GM18505 (cell line): ENCODE data around the gene JAM2.
"Not testable (repeated sequence)": the region's sequence is repeated elsewhere in the genome, so short reads cannot be mapped to it uniquely, and the experiment has no call there.

Source experiments
- ATAC-seq: cut with Tn5 transposase; IDR thresholded peaks from one replicate; pipeline ENCODE4 v1.9.1; 2021; ENCODE audit not compliant: unreplicated experiment
- POLR2A ChIP-seq: IDR thresholded peaks from 4 replicates; pipeline ENCODE4 v1.6.1; 2011; ENCODE audit warnings: borderline replicate concordance; ENCODE audit not compliant: insufficient read depth, insufficient read length; ENCODE audit errors: extremely low read depth

JAM2 gene

DNA sequence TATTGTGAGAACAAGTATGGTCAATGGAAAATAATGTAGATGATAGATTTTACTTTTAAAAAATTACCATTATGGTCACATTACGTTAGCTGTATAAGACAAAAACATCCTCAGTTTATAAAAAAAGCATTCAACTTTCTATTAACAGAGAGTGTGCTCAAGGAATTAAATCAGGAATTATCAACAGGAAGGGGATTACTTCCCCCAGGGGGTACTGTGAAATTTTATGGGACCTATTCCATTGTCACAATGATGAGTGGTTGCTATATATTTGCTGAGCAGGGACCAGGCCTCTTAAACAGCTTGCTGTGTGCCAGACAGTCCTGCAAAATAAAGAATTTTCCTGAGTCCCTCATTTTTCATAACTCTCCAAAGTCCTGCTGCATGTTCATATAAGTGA, 21.2 kb downstream of the JAM2 start:
- ATAC-seq: no peak
- no peak for TF ChIP-seq POLR2A

DNA sequence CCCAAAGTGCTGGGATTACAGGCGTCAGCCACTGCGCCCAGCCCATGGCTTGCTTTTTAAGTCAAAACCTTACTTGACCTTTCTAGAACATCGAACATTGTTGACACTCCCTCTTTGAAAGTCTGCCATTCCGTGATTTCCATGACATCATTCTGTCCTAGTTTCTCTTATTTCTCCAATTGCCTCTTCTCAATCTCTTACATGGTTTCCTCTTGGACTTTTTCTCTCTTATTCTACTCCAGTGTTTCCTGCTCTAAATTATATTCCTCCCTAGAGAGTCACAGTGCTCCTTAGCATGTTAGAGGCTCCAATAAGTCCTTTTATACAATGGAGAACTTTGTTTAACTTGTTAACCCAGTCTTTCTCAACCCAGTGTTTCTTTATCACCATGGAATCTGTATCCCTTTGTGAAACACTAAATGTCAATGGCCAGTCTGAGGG, 25.5 kb downstream of the JAM2 start:
- TF ChIP-seq POLR2A: no peak
- no peak for ATAC-seq

DNA sequence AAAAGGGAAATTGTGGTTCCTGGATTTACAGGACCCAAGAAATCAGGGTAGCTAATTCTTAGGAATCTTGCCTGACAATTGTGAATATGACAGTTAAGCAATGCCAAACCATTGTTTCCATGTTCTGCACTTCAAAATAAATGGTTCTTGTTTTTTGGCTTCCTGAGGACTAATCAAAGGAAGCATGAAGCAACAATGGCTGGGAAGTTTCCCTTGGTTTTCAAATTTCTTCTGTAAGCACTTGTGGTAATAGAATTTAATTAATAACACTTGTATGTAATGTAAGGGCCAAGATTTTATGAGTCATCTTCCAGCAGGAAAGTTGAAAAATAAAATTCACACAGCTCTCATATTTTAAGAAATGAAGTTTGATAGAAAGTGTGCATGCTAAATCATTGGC, 31.7 kb downstream of the JAM2 start:
- ATAC-seq: no peak
- TF ChIP-seq POLR2A: no peak

- no peak for TF ChIP-seq POLR2A
- ATAC-seq: no peak
These were observed 37.4 kb downstream of the JAM2 start for GRCh38 chr21:25676451-25676850.

DNA sequence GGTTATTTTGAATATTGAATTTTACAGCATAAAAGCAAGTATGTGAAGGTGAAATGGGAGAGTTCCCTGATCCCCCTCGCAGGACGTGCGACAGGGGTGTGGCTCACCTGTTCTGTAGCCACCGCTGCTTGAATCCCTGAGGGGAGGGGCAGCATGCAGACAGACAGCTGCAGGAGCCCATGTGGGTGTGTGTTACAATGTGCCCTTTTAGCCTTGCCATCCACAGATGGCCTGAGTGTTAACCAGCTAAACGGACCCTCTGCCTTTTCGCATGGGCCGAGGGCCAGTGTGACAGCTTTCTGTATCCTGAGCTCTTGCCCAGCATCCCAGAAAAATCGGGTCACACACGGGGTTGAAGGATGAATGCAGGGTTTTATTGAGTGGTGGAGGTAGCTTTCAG, 43.3 kb downstream of the JAM2 start:
- no peak for TF ChIP-seq POLR2A
- no peak for ATAC-seq

DNA sequence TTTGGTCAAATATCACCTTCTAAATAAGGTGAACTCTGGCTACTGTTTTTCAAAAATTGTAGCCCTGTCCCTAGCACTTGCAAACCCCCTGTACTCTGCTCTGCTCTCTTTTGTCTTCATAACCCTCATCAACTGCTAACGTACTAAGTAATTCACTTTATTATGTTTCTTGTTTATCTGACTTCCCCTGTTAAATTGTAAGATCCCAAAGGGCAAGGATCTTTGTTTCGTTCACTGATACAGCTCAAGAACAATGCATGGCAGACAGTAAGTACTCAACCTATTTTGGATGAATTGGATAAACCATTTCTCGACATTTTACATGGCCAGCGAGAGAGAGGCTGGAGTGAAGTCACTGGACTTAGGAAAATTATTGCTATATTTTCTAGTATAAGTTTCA, 48.7 kb downstream of the JAM2 start:
- ATAC-seq: no peak
- no peak for TF ChIP-seq POLR2A

- TF ChIP-seq POLR2A: no peak
- no peak for ATAC-seq
These were observed 49.5 kb downstream of the JAM2 start for GRCh38 chr21:25688275-25689155.

- no peak for ATAC-seq
- no peak for TF ChIP-seq POLR2A
These were observed 50.2 kb downstream of the JAM2 start for GRCh38 chr21:25689226-25689625.

DNA sequence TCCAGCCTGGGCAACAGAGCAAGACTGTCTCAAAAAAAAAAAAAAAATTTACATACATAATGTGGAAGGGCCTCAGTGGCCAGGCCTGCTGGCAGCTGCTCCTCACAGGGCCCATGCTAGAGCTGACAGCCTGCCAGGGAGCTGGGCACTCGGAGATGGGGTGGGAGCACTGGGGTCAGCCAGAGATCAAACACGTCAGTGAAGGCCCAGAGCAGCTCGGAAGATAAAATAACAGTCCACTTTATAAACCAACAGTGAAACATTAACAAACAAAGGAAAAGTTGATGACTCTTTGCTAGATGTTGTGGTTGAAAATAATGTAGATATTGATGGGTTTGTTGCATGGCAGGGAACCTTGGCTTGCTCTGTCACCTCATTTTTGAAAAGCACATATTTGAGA, 52.9 kb downstream of the JAM2 start:
- no peak for ATAC-seq
- TF ChIP-seq POLR2A: no peak

DNA sequence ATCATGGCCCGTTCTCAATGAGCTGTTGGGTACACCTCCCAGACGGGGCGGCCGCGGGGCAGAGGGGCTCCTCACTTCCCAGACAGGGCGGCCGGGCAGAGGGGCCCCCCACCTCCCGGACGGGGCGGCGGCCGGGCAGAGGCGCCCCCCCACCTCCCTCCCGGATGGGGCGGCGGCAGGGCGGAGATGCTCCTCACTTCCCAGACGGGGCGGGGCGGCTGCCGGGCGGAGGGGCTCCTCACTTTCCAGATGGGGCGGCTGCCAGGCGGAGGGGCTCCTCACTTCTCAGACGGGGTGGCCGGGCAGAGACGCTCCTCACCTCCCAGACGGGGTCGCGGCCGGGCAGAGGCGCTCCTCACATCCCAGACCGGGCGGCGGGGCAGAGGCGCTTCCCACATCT, 56.4 kb downstream of the JAM2 start:
- ATAC-seq: not testable (repeated sequence)

DNA sequence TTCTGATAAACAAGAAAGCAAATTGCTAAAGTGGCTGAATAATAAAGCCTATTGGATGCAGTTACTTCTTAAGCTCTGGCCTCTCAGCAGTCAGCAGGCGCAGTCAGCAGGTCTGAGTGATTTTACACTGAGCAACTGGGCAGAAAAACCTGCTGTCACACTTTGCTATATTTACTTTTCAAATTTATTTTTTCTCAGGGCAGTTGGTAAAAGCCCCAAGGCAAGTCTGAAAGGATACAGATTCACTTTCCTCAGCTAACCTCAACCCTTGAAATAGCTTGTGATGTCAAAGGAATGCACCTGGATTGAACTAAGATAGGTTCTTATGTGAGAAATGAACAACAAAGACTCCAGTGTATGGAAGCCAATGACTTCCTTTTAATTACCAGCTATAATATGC, 61.7 kb downstream of the JAM2 start:
- ATAC-seq: no peak
- TF ChIP-seq POLR2A: no peak

- TF ChIP-seq POLR2A: no peak
- ATAC-seq: no peak
These were observed 62.5 kb downstream of the JAM2 start for GRCh38 chr21:25701529-25701928.

DNA sequence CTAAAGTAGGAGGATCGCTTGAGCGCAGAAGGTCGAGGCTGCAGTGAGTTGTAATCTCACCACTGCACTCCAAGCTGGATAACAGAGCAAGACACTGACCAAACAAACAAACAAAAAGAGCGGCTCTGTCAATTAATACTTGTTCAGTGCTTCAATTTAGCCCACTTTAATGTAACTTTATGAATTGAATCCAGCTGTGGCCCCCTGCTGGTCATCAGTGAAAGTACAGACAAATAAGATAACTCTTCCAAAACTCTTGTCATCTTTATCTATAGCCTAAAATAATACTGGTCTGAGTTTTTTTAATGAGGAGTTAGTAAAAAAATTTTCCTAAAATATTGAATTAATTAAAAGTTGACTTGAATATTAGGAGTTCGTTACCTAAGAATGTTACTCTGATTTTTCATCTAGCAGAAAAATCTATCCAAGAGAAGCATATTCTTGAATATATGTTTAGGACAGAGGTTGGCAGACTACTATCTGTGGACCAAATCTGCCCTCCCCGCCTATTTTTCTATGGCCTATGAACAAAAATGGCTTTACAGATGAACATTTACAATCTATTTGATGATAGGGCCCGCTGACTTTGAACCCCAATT, 69.5 kb downstream of the JAM2 start:
- ATAC-seq: no peak
- TF ChIP-seq POLR2A: no peak

DNA sequence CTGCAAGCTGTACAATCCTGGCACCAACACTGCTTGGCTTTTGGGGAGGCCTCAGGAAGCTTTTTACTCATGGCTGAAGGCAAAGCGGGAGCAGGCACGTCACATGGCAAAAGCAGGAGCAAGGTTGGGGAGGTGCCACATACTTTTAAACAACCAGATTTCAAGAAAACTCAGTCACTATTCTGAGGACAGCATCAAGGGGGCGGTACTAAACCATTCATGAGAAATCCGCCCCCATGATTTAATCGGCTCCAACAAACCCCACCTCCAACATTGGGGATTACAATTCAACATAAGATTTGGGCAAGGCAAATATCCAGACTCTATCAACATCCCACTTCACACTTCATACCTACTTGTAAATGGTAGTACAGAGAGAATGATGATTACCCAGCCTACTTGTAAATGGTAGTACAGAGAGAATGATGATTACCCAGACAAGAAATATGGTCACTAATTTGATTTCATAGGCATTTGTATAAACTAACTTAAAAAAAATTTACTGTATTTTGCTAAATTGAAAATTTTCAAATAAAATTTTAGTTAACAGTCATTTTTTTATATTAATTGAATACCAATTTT, 70.7 kb downstream of the JAM2 start:
- ATAC-seq: no peak
- TF ChIP-seq POLR2A: no peak
